KMS-11 (cell line): ENCODE data around the gene AHNAK2.
A peak's percentile ranks its signal among the peaks of the same experiment; 100 is the strongest.

Experiments
- H2AFZ ChIP-seq: fragments of 200-600 bp; sonication (generic); 2 replicates; pipeline ENCODE4 v1.6.1; 2016; ENCODE audit warnings: antibody characterized with exemption, mixed run types, low read depth
- H3K27ac ChIP-seq: fragments of 200-600 bp; sonication (generic); 2 replicates; pipeline ENCODE4 v1.6.1; 2016; ENCODE audit warnings: mild to moderate bottlenecking, mixed run types
- H3K27me3 ChIP-seq: fragments of 200-600 bp; sonication (generic); 2 replicates; pipeline ENCODE4 v1.6.1; 2017; ENCODE audit warnings: mild to moderate bottlenecking, low read depth, mixed run types, moderate library complexity; ENCODE audit not compliant: insufficient read depth
- H3K36me3 ChIP-seq: fragments of 200-600 bp; sonication (generic); 2 replicates; pipeline ENCODE4 v1.6.1; 2017; ENCODE audit warnings: mild to moderate bottlenecking, mixed run types; ENCODE audit not compliant: insufficient read depth
- H3K4me1 ChIP-seq: fragments of 200-600 bp; sonication (generic); 2 replicates; pipeline ENCODE4 v1.6.1; 2016; ENCODE audit warnings: mild to moderate bottlenecking, low read depth, mixed run types; ENCODE audit not compliant: poor library complexity, severe bottlenecking
- H3K4me2 ChIP-seq: fragments of 200-600 bp; sonication (generic); 2 replicates; pipeline ENCODE4 v1.7.0; 2016; ENCODE audit warnings: mild to moderate bottlenecking, mixed run types
- H3K4me3 ChIP-seq: fragments of 200-600 bp; sonication (generic); IDR thresholded peaks from 2 replicates; pipeline ENCODE4 v1.6.1; 2017; ENCODE audit warnings: low read depth, low read length, mixed read lengths; ENCODE audit not compliant: insufficient read depth
- H3K79me2 ChIP-seq: fragments of 200-600 bp; sonication (generic); 2 replicates; pipeline ENCODE4 v1.6.1; 2016; ENCODE audit warnings: low read depth, mixed run types; ENCODE audit not compliant: insufficient read depth
- H3K9ac ChIP-seq: fragments of 200-600 bp; sonication (generic); 2 replicates; pipeline ENCODE4 v1.6.1; 2016; ENCODE audit warnings: mild to moderate bottlenecking, mixed run types
- H4K20me1 ChIP-seq: fragments of 200-600 bp; sonication (generic); 2 replicates; pipeline ENCODE4 v1.6.1; 2016; ENCODE audit warnings: mild to moderate bottlenecking, mixed run types; ENCODE audit not compliant: insufficient read depth
- TF ChIP-seq, protein P1 (sequence below): fragments of 200-600 bp; sonication (generic); conservative IDR thresholded peaks from 2 replicates; pipeline ENCODE4 v1.6.1; 2017; ENCODE audit warnings: low read depth, mild to moderate bottlenecking, antibody characterized with exemption, low read length, moderate library complexity, mixed read lengths

AHNAK2 gene

DNA sequence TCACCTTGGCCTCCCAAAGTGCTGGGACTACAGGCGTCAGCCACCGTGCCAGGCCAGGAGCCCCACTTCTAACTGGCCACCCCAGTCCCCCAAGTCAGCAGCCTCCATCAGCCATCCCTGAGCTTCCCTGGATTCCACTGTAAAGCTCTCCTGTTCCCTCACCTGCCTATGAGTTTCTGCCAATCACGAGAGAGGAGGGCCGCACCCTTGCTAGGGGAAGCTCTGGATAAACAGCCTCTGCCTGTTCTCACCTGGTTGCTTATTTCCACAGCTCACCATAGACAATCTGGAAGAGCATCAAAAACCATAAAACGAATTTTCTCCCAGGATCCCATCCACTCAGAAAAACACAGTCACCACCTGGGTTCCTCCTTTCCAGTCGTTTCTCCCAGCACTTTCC lies 37.7 kb upstream of the AHNAK2 start:
- Histone ChIP-seq H3K4me2 (peak overlapping the region; percentile 89), H3K36me3 (no peaks in the 10 kb centered on the region), H2AFZ (no peak overlapping the region), H3K27me3 (no peaks in the 10 kb centered on the region), H3K79me2 (peaks cover 97% of the 10 kb centered on the region), H3K4me3 (no peak overlapping the region), H4K20me1 (peaks cover 71% of the 10 kb centered on the region), H3K4me1 (peaks cover 56% of the 10 kb centered on the region), H3K27ac (no peak overlapping the region), H3K9ac (no peak overlapping the region)
- TF ChIP-seq, protein P1, sequence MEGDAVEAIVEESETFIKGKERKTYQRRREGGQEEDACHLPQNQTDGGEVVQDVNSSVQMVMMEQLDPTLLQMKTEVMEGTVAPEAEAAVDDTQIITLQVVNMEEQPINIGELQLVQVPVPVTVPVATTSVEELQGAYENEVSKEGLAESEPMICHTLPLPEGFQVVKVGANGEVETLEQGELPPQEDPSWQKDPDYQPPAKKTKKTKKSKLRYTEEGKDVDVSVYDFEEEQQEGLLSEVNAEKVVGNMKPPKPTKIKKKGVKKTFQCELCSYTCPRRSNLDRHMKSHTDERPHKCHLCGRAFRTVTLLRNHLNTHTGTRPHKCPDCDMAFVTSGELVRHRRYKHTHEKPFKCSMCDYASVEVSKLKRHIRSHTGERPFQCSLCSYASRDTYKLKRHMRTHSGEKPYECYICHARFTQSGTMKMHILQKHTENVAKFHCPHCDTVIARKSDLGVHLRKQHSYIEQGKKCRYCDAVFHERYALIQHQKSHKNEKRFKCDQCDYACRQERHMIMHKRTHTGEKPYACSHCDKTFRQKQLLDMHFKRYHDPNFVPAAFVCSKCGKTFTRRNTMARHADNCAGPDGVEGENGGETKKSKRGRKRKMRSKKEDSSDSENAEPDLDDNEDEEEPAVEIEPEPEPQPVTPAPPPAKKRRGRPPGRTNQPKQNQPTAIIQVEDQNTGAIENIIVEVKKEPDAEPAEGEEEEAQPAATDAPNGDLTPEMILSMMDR: no peak

DNA sequence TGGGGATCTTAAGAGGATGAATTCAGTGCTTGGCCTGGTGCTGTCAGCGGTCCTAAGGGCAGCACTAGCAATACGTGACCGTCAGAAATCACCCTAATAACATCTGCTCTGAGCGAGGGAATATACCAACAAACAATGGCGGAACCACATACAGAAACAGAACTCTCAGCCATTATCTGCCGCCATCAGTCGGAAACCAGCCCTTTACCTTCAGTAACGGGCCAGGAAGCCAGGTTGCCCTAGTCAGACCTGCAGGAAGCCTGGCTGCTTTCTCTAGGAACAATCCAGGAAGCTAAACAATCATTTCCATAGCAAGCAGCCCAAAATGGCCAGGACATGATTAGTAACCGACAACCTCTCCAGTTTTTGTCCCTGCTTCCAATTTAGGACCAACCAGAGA lies 37.1 kb upstream of the AHNAK2 start:
- no peak overlapping the region for H3K27ac ChIP-seq
- H3K4me3 ChIP-seq: no peak overlapping the region
- H3K36me3 ChIP-seq: no peaks in the 10 kb centered on the region
- no peak overlapping the region; the same call in 1 of the 2 replicates for H3K4me2 ChIP-seq
- H3K4me1 ChIP-seq: peaks cover 56% of the 10 kb centered on the region
- H3K9ac ChIP-seq: no peak overlapping the region
- peaks cover 100% of the 10 kb centered on the region for H3K79me2 ChIP-seq
- H4K20me1 ChIP-seq: peaks cover 71% of the 10 kb centered on the region
- H2AFZ ChIP-seq: no peak overlapping the region
- TF ChIP-seq, protein P1: no peak
- no peaks in the 10 kb centered on the region for H3K27me3 ChIP-seq

DNA sequence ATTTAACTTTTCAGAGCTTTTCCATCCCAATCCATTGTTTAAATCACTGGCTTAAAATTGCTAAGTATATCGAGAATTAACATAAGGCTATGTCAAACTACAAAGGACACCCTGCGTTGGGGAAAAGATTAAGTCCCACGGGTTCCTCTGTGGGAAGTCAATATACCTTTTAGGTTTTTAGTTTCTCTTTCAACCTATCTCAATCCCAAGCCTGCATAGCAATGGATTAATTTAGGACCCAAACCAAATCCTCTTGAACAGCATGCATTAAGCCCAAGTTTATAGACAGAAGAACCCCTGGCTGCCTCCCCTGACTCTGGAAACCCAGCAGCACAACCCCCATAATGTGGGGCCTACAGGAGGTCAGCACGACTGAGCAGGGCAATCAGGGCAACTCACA lies 36.5 kb upstream of the AHNAK2 start:
- Histone ChIP-seq H3K9ac (no peak overlapping the region), H3K4me1 (peaks cover 56% of the 10 kb centered on the region), H2AFZ (no peak overlapping the region), H3K4me3 (no peak overlapping the region), H3K27ac (no peak overlapping the region), H3K27me3 (no peaks in the 10 kb centered on the region), H4K20me1 (peaks cover 70% of the 10 kb centered on the region), H3K36me3 (no peaks in the 10 kb centered on the region), H3K79me2 (peaks cover 100% of the 10 kb centered on the region), H3K4me2 (peak overlapping the region; percentile 11; the same call in 1 of the 2 replicates)
- TF ChIP-seq, protein P1: no peak

DNA sequence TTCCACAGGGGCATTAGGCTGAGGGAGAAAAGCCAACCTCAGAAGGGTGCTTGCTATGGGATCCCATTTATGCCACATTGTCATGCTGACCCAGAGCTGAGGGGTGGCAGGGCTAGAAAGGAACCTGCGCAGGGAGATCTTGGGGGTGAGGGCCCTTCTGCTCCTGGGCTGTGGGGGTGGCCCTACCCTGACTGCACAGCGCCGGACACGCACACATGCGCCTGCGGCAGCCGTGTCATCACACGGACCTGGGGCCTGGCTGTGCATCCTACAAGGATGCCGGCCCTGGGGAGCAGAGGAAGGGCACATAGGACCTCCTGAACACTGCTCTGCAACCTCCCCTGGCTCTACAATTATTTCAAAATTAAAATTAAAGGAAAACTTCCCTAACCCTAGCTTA lies 35.9 kb upstream of the AHNAK2 start:
- no peak overlapping the region for H3K9ac ChIP-seq
- peaks cover 64% of the 10 kb centered on the region for H4K20me1 ChIP-seq
- H3K27ac ChIP-seq: no peak overlapping the region

More for the DNA sequence above, 35.9 kb upstream of the AHNAK2 start:
- no peak overlapping the region for H2AFZ ChIP-seq
- H3K36me3 ChIP-seq: no peaks in the 10 kb centered on the region
- H3K79me2 ChIP-seq: peaks cover 100% of the 10 kb centered on the region
- H3K4me1 ChIP-seq: peaks cover 55% of the 10 kb centered on the region
- peak overlapping the region; percentile 11; the same call in 1 of the 2 replicates for H3K4me2 ChIP-seq
- no peaks in the 10 kb centered on the region for H3K27me3 ChIP-seq
- TF ChIP-seq, protein P1: no peak
- no peak overlapping the region for H3K4me3 ChIP-seq
